ENCODE measurements around the gene PATE2.

DNA sequence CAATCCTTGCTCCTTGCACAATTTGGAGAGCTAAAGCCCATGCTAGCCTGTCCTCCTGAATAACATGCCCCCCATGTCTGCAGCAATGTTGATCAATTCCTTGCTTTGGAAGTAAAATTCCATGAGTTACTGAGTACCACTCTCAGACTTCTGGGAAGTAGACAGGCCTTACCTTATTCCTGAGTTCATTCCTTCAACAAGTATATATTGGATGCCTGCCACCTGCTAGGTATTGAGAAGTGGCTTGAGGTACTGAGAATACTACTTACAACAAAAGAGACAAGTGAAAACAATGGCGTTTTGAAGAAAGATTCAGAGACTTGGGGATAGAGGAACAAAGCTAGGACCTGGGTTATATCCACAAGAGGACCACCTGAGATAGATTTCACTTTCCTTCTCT, 12.4 kb downstream of the PATE2 start:
- TF ChIP-seq CTCF (IDR thresholded peaks at IDR 0.05; ENCODE audit: low read length) (no peak), EZH2 (optimal IDR thresholded peaks at IDR 0.05; ENCODE audit: low read depth, low read length) (no peak), EZH2phosphoT487 (IDR thresholded peaks at IDR 0.05; ENCODE audit: low read length) (no peak)

All from MM.1S (cell line).